Renal pelvis (tissue), 12 donors: ENCODE results near the gene OBP2A. TPM values are rescaled to one million over a fixed set of nuclear protein-coding genes. Genes with fewer than 3 reads are reported as not detected.
"Not testable (repeated sequence)": the region's sequence is repeated elsewhere in the genome, so short reads cannot be mapped to it uniquely, and the experiment has no call there.

Experiments used
- DNase-seq: peaks from one replicate; pipeline ENCODE4 v3.0.0-alpha.2; 2013
- long read RNA-seq, 16 experiments: transcript quantifications; one replicate each; lab custom pipeline, GENCODE V29; 2026
- polyA plus RNA-seq, 3 donors: library from polyadenylated mRNA; unstranded; fragments of 120-200 nt; gene quantifications; one replicate each; pipeline ENCODE4 v1.2.1, GENCODE V29; 2013; ENCODE audit not compliant: insufficient read length in 3 of 3

Gene OBP2A, protein sequence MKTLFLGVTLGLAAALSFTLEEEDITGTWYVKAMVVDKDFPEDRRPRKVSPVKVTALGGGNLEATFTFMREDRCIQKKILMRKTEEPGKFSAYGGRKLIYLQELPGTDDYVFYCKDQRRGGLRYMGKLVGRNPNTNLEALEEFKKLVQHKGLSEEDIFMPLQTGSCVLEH
- polyA plus RNA-seq: under 1 TPM in 2 of 3 donors, not detected in 1; 0.23 to 0.30 TPM
- long read RNA-seq, donor 1: 0 reads
- long read RNA-seq, donor 2: 0 reads
- long read RNA-seq, donor 3: 0 reads
- long read RNA-seq, donor 4: 0 reads
- long read RNA-seq, donor 5: 0 reads
- long read RNA-seq, donor 6: 0 reads
- long read RNA-seq, donor 7: 0 reads
- long read RNA-seq, donor 8: 0 reads
- long read RNA-seq, donor 9: 0 reads
- long read RNA-seq, donor 10: 0 reads
- long read RNA-seq, donor 11: 0 reads
- long read RNA-seq, donor 12: 0 reads
- long read RNA-seq, donor 13: 0 reads
- long read RNA-seq, donor 14: 0 reads
- long read RNA-seq, donor 15: 0 reads
- long read RNA-seq, donor 16: 0 reads

GRCh38 chr9:135545646-135546176, at the start of gene OBP2A:
OBP2A (plus strand) TSS chr9:135546126; CDS start chr9:135546181, 55 bp downstream.
- not testable (repeated sequence) for DNase-seq

DNA sequence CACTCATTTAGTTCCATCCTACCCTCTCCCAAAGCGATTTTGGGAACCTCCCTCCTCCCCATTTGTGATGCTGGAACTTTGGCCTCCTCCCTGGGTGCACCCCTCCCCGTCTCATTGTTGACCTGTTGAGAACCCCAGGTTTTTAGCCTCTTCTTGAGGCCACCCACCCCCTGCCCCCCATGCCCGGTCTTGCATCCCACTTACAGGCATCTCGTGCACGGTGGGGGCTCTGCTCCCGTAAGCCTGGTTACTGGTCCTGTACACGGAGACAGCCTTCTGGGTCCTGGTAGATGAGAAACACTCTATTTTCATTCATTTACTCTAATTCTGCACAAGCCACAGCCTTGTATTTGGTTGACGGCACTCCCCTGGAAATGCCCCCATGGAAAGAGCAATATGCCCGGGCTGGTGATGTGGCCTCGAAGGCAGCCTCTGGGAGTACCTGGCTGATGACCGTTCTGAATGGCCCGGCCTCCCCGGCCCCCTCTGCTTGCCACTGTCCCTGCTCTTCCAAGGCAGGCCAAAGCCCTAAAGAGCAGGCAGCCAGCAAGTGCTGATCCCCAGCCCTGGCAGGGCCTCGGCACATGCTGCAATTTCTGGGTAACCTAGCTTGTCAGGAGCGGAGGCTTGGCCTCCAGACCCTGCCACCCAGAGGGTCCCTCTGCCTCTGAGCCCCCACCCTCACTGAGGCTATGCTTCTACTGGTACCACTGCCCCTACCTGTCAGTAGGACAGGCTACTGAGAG, 47.4 kb upstream of the OBP2A start:
- no peak for DNase-seq

DNA sequence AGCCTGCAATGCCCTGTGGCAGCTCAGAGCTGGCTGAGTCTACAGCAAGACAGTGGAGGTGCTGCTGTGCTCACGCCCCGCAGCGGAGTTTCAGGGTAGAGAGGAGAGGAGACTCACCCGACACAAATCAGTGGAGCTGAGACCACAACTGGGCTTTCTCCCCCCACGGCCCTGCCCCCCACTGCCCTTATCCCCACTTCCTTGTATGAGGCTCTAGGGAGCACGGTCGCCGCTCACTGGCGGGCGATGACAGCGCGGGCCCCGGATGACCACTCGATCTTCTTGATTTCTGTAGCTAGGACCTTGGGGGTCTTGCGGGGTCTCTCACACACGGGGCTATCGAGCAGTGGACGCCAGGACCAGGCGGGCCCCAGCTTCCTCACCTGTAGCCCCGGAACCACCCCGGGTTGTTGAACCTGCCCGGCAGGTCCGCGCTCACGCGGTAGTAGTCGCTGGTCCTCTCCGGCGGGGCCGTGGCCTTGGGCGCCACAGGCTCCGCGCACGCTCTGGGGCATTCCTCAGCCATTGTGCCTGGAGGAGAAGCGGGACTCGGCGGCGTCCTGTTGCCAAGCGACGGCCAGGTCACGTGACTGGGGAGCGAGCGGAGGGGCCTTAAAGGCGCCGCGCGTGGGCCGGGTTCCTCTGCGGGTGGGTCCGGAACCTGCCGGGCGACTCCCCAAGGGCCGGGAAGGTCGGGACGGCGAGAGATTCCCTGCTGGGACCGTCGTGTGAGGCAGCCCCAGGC, 46.4 kb upstream of the OBP2A start:
- DNase-seq: peak; percentile 89

DNA sequence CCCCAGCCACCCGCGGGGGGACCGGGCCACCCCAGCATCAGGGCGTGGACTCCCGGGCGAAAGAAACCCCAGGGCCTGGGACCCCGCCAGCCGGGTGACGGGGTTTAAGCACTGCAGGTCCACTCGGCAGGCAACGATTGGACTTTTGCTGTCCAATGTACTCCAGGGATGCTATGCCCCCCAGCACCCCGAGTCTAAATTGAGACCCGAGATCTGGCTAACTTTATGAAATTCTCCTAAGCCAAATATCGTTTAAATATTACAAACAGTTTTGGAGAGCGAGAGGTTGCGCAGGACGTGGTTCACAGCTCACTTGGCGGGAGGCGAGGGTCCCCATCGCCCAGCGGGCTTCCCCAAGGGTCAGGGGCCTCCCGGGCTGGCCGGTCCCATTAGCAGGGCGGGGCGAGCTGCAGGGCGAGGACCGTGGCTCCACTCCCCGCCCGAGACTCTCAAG, 45.8 kb upstream of the OBP2A start:
- DNase-seq: no peak

GRCh38 chr9:135500525-135501260, 45.2 kb upstream of the OBP2A start, which contains the start of gene MRPS2:
MRPS2 (plus strand) TSS chr9:135500682; CDS start chr9:135500711, 29 bp downstream.
- DNase-seq: peak; percentile 88

GRCh38 chr9:135501261-135502167, 44.4 kb upstream of the OBP2A start:
- DNase-seq: no peak

GRCh38 chr9:135502168-135502872, 43.6 kb upstream of the OBP2A start:
- no peak for DNase-seq

- DNase-seq: no peak
These were observed 43.0 kb upstream of the OBP2A start for GRCh38 chr9:135502873-135503321.

GRCh38 chr9:135503371-135504261, 42.3 kb upstream of the OBP2A start:
- DNase-seq: no peak

DNA sequence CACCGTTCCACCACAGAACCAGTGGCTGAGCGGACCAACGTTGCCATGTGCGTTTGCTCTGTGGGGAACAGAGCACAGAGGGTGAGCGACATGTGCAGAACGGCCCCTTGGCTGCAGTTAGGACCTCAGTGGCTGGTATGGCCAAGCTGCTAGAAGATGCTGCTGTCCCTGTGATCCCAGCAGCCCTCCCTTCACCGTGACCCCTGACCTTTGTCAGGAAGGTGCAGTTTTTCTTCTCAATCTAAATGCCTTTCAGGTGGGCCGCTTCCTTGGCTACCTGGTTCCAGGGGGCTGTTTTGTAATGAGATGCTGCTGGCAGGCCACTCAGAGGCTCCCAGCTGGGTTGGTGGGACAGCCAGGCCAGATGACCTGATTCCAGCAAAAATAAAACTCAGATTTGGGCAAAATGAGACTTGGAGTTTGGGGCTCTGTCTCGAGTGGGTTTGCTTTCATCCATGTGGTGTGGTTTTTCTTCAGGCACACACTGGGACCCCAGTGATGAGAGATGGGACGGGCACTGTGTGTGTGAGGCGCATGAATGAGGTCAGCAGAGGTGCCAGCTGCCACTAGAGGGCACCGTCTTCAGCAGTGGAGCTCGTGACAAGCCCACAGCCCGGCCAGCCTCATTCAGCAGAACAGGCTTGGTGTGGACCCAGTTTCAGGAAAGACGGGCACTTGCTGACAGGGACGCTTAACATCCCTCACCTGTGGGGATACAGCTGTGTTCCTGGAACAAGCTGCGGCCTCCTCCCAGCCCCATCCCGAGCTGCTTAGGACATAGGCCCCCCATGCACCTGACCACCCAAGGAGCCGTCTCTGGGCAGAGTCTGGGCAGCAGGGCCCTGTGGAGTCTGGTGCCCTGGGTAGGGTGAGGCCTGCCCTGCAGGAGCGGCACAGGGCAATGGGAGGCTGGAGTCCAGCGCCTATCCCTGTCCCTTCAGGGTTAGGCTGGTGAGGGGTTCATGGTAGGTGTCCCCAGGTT, 41.4 kb upstream of the OBP2A start:
- peak; percentile 44 for DNase-seq

- no peak for DNase-seq
These were observed 40.3 kb upstream of the OBP2A start for GRCh38 chr9:135505406-135506187.

DNA sequence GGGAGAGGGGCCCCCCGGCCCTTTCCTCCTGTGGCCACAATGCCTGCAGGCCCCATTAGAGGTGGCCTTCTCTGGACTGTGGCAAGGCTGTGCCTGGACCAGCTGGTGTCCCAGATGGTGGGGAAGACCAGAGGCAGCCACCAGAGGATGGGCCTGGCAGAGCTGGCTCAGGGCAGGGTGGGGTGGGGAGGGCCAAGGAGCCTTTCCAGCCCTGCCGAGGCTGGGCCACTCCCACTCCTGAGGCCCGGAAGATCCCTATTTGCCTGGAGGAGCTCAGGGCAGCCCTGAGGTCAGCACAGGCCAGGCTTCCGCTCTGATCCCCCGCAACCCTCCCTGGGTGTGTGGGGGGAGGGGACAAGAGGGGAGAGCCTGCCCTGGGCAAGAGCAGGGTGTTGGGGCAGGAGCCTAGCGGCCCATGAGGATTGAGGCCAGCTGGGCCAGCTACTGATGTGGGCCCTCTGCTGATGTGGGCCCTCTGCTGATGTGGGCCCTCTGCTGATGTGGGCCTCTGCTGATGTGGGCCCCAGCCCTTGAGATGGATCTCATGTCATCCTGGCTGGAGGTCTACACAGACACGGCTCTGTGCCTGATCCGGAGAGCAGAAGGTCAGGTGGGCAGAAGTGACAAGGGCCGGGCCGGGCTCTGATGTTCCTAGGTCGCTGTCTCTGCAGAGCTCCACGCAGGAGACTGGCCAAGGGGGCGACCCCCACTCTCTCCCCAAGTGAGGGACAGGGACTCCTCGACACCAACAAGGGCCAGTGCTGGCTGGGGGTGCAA, 39.4 kb upstream of the OBP2A start:
- no peak for DNase-seq

DNA sequence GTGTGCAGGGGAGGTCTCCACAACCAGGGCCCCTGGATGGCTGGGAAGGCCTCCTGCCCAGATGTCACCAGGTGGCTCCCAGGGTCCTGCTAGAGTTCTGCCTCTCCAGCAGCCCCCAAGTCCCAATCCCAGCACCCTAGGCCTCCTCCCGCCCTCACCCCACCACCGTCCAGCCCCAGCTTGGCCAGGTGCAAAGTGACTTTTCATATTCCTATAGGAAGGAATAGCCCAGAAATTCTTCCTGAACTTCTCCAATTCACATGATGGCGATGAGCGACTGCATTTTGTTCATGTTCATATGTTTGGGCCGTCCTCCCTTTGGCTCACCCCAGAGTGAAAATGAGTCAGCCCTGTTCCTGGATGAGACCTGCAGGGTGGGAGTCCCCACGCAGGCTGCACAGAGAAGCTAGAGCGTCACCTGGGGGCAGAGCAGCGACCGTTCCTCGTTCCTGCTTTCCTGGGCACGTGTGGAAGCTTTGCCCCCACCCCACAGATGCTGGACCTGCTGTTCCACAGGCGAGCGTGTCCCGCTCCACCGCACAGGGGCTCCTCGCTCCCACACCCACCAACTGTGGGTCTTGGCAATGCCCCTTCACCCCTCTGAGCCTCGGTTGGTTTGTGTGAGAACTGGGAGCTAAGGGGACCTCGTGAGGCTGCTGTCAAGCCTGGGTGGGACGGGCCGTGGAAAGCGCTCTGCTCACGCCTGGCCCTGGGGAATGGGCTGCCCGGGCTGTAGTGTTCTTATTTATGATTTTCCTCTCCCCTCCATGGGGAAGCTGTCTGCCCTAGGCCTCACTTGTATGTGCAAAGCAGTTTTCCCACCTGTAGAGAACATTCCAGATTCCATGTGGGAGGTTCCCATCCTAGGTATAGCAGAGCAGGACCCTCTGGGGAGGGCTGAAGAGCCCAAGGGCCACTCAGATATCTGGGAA, 38.6 kb upstream of the OBP2A start:
- no peak for DNase-seq
